ENCODE results near the gene TRIP12.
"Not testable (repeated sequence)": the region's sequence is repeated elsewhere in the genome, so short reads cannot be mapped to it uniquely, and the experiment has no call there.

DNA sequence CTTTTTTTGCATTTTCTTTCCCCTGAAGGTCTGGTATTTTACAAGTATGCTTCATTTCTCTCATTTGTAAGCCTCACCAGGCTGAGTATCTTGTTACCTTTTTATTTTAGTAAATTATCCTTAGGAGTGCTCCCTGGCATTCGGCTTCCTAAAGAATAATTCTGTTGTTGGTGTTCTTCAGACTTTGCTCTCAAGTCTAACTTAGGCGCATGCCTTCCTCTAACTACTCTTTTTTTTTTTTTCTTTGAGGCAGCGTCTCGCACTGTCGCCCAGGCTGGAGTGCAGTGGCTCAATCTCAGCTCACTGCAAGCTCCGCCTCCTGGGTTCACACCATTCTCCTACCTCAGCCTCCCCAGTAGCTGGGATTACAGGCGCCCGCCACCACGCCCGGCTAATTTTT is 2.7 kb upstream of the TRIP12 start:
- TF ChIP-seq CTCF, POLR2A (IDR thresholded peaks at IDR 0.05): not testable (repeated sequence)
